ENCODE data around the gene RNF215.

RNF215 gene

DNA sequence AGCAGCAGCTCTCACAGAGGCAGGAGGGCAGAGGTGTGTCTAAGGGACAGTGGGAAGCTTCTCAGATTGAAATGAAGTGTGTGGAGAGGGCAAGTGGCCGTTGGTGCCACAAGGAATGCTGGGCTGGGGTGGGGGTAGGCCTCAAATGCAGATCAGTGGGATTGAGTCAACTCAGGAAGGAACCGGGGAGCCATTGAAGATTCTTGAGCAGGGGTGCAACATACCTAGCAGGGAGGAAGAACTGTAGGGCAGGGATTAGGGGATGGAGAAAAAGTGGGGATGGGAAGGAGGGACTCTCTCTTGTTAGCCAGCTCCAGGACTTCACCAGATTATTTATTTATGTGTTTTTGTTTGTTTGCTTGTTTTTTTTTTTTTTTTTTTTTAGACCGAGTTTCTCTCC is 6.7 kb upstream of the RNF215 start:
- H3K27me3 ChIP-seq: peaks cover 42% of the 10 kb centered on the region
- H3K36me3 ChIP-seq: no peaks in the 10 kb centered on the region
- H3K27ac ChIP-seq: no peak overlapping the region
- TF ChIP-seq, protein P1, sequence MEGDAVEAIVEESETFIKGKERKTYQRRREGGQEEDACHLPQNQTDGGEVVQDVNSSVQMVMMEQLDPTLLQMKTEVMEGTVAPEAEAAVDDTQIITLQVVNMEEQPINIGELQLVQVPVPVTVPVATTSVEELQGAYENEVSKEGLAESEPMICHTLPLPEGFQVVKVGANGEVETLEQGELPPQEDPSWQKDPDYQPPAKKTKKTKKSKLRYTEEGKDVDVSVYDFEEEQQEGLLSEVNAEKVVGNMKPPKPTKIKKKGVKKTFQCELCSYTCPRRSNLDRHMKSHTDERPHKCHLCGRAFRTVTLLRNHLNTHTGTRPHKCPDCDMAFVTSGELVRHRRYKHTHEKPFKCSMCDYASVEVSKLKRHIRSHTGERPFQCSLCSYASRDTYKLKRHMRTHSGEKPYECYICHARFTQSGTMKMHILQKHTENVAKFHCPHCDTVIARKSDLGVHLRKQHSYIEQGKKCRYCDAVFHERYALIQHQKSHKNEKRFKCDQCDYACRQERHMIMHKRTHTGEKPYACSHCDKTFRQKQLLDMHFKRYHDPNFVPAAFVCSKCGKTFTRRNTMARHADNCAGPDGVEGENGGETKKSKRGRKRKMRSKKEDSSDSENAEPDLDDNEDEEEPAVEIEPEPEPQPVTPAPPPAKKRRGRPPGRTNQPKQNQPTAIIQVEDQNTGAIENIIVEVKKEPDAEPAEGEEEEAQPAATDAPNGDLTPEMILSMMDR (IDR thresholded peaks at IDR 0.05): no peak
- peaks cover 3 to 8% of the 10 kb centered on the region in 2 experiments for H3K4me1 ChIP-seq (ENCODE audit: control insufficient read depth in 1 of 2, insufficient read depth in 1 of 2, low read depth in 1 of 2, low read length in 1 of 2)
- no peaks in the 10 kb centered on the region for H3K9me3 ChIP-seq
- no peak overlapping the region for H3K4me3 ChIP-seq (ENCODE audit: low read depth in 1 of 2, low read length in 1 of 2)

DNA sequence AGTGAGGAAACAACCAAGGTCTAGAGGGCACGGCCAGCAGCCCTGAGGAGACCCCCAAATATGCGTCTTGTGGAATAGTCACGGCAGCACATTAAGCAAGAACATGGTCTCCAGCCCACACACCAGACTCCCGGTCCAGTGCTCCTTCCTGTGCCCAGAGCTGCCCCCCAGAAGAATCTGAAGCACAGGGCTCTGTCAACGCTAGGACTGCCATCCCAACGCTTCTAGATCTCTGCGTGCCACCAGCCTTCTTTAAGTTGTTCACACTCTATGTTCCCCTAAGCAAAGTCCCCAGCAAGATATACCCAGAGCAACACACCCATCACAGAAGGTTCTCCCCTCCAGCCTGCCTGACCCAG is 6.1 kb upstream of the RNF215 start:
- Histone ChIP-seq H3K27me3 (peaks cover 37% of the 10 kb centered on the region), H3K36me3 (no peaks in the 10 kb centered on the region), H3K9me3 (no peaks in the 10 kb centered on the region), H3K27ac (no peak overlapping the region), H3K4me3 (ENCODE audit: low read depth in 1 of 2, low read length in 1 of 2) (no peak overlapping the region), H3K4me1 (ENCODE audit: control insufficient read depth in 1 of 2, insufficient read depth in 1 of 2, low read depth in 1 of 2, low read length in 1 of 2) (peaks cover 3 to 8% of the 10 kb centered on the region in 2 experiments)
- TF ChIP-seq, protein P1 (IDR thresholded peaks at IDR 0.05): no peak

DNA sequence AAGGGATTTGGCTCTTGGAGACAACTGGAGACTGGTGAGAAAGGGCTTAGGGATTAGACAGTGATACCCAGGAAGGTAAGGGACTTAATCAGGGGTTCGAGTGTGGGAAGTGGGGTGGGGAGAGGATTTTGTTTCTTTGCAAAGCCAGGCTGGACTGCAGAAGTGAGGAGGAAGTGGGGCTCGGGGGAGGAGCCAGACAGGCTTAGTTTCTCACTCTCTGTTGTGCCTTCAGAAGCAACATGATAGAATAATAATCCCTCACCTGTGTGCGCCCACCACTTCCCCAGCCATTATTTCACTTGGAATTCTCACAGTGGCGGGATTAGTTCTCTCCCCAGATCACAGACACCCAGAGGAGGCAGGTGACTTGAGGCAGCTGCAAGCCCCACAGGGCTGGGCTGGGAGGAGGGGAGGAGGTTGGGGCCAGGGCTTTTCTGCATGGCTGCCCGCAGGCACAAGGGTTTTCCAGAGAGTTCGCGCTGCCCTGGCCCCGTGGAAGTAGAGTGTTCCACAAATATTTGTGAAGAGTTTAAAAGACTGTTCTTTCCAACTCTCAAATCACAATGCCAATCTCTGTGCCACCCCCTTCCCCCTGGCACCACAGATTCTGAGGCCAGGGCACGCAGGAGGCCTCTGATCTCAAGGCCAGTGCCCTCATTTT is 5.6 kb upstream of the RNF215 start:
- Histone ChIP-seq H3K9me3 (no peaks in the 10 kb centered on the region), H3K27me3 (peaks cover 31% of the 10 kb centered on the region), H3K4me1 (ENCODE audit: control insufficient read depth in 1 of 2, insufficient read depth in 1 of 2, low read depth in 1 of 2, low read length in 1 of 2) (peaks cover 3 to 8% of the 10 kb centered on the region in 2 experiments), H3K4me3 (ENCODE audit: low read depth in 1 of 2, low read length in 1 of 2) (no peak overlapping the region), H3K27ac (no peak overlapping the region), H3K36me3 (no peaks in the 10 kb centered on the region)
- TF ChIP-seq, protein P1 (IDR thresholded peaks at IDR 0.05): no peak

DNA sequence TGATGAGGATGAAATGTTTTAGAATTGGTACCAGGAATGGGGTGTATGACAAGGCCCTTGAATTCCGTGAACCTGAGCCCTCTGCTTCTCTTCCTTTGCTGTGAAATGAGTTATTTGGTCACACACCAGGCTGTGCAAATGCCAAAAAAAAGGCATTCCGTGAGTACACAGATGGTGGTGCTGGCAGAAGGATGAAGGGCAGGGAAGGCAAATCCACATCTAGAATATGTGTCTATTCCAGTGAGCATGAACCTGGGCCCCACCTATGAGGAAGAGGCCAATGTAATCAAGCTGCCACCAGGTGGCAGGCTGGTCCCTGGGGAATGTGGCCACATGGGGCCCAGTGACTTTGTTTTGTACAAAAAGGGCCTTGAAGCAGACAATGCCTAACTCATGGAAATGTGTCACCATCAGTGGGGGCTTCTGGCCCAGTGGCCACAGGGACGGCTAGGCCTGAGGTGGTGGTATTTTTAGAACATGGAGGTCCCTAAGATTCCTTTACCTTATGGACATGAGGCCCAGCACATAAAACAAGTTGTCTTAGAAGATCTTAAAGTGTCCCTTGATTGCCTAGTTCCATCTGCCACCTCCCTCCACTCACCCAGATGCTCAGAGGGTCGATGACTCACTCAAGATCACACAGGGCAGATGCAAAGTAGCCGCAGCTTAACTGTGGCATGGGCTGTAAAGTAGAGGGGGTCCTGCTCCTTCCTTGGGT is 3.9 kb upstream of the RNF215 start:
- Histone ChIP-seq H3K27ac (no peak overlapping the region), H3K9me3 (no peaks in the 10 kb centered on the region), H3K4me3 (ENCODE audit: low read depth in 1 of 2, low read length in 1 of 2) (no peak overlapping the region), H3K27me3 (peaks cover 15% of the 10 kb centered on the region), H3K4me1 (ENCODE audit: control insufficient read depth in 1 of 2, insufficient read depth in 1 of 2, low read depth in 1 of 2, low read length in 1 of 2) (peaks cover 10 to 12% of the 10 kb centered on the region in 2 experiments), H3K36me3 (no peaks in the 10 kb centered on the region)
- TF ChIP-seq, protein P1 (IDR thresholded peaks at IDR 0.05): peak; percentile 74

DNA sequence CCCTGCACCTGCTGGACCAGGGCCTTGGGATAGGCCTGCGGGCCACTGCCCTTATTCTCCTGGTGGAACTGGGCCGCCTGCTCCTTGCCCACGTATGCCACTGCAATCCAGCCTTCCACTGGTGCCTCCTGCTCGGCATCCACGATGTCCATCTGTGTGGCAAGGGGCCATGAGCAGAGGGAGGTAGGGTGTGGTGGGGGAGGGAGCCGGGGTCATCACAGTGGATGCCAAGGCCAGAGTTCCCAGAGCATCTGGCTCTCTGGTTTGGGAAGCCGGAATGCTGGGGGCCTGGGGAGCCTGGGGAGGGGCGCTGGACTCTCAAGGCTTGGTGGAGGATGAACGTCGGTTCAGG is 627 bp downstream of the RNF215 start:
- TF ChIP-seq, protein P1 (IDR thresholded peaks at IDR 0.05): no peak
- H3K27ac ChIP-seq: peak overlapping the region; percentile 71
- H3K9me3 ChIP-seq: no peaks in the 10 kb centered on the region
- H3K4me1 ChIP-seq (ENCODE audit: control insufficient read depth in 1 of 2, insufficient read depth in 1 of 2, low read depth in 1 of 2, low read length in 1 of 2): peaks cover 14% of the 10 kb centered on the region in 2 experiments
- no peaks in the 10 kb centered on the region for H3K27me3 ChIP-seq
- H3K4me3 ChIP-seq (ENCODE audit: low read depth in 1 of 2, low read length in 1 of 2): peak overlapping the region; percentile 65
- peaks cover 26% of the 10 kb centered on the region for H3K36me3 ChIP-seq
